K562 (cell line): Measurements from ENCODE around the gene TMEM164. TPM values are rescaled to one million over a fixed set of nuclear protein-coding genes. Genes with fewer than 3 reads are reported as not detected.

Experiments
- BRD9 ChIP-seq: fragments of 450-650 bp; IDR thresholded peaks from 2 replicates; pipeline ENCODE4 v1.6.1; 2018; ENCODE audit warnings: low read depth; ENCODE audit not compliant: partially characterized antibody
- E2F6 ChIP-seq, 2 experiments: IDR thresholded peaks; 2 replicates each; pipeline ENCODE4 v1.6.1; 2011; ENCODE audit warnings: borderline replicate concordance in 1 of 2, control low read depth in 1 of 2, low read depth in 1 of 2, low read length in 1 of 2, mild to moderate bottlenecking in 1 of 2, mixed read lengths in 1 of 2, moderate library complexity in 1 of 2; ENCODE audit not compliant: insufficient read depth in 1 of 2, insufficient read length in 1 of 2, poor library complexity in 1 of 2, severe bottlenecking in 1 of 2; ENCODE audit errors: extremely low read depth in 1 of 2
- FOXK1 ChIP-seq: sonication (generic); formaldehyde crosslinking; IDR thresholded peaks from 2 replicates; pipeline ENCODE4 v1.8.0; 2022; ENCODE audit warnings: missing genetic modification reagents, mild to moderate bottlenecking, borderline replicate concordance
- KDM1A ChIP-seq, 2 experiments: fragments of 450-650 bp; IDR thresholded peaks; 2 replicates each; pipeline ENCODE4 v1.6.1; 2016; ENCODE audit warnings: mild to moderate bottlenecking in 2 of 2
- MGA ChIP-seq: fragments of 450-650 bp; IDR thresholded peaks from 2 replicates; pipeline ENCODE4 v1.6.1; 2016; ENCODE audit warnings: mild to moderate bottlenecking, moderate library complexity
- PML ChIP-seq: IDR thresholded peaks from 2 replicates; pipeline ENCODE4 v1.6.1; 2012; ENCODE audit warnings: low read length, inconsistent platforms
- POLR2H ChIP-seq: IDR thresholded peaks from 2 replicates; pipeline ENCODE4 v1.6.1; 2016; ENCODE audit warnings: missing genetic modification characterization, low read depth, mild to moderate bottlenecking, control low read depth, missing compliant biosample characterization, moderate library complexity
- RCOR1 ChIP-seq, 2 experiments: IDR thresholded peaks; 2 replicates each; pipeline ENCODE4 v1.6.1; 2012; ENCODE audit warnings: low read depth in 2 of 2, low read length in 2 of 2, borderline replicate concordance in 1 of 2, improper control_type of control experiment in 1 of 2
- SMARCA4 ChIP-seq: fragments of 450-650 bp; IDR thresholded peaks from 2 replicates; pipeline ENCODE4 v1.6.1; 2016
- SOX6 ChIP-seq: fragments of 450-650 bp; IDR thresholded peaks from 2 replicates; pipeline ENCODE4 v1.6.1; 2014; ENCODE audit warnings: mild to moderate bottlenecking
- SUPT5H ChIP-seq: fragments of 450-650 bp; IDR thresholded peaks from 2 replicates; pipeline ENCODE4 v1.6.1; 2016
- TAF1 ChIP-seq: IDR thresholded peaks from 2 replicates; pipeline ENCODE4 v1.6.1; 2011; ENCODE audit warnings: mild to moderate bottlenecking, low read length, moderate library complexity; ENCODE audit not compliant: insufficient read depth, control insufficient read depth, severe bottlenecking; ENCODE audit errors: extremely low read depth
- ZBTB7A ChIP-seq: IDR thresholded peaks from 2 replicates; pipeline ENCODE4 v1.6.1; 2011; ENCODE audit warnings: low read depth, mild to moderate bottlenecking, low read length, moderate library complexity, borderline replicate concordance; ENCODE audit not compliant: control insufficient read depth
- ZC3H8 ChIP-seq: fragments of 450-650 bp; IDR thresholded peaks from 2 replicates; pipeline ENCODE4 v1.6.1; 2017
- polyA plus RNA-seq, 8 experiments: library from polyadenylated mRNA; depleted of rRNA in 4 of 8; stranded (reverse) in 5 of 8; unstranded in 3 of 8; fragments of >200 nt; fragmentation: Nextera tagmentation in 2 of 8; fragmentation: Illumina TruSeq in 1 of 8; extraction: Ambion mirVana in 2 of 8; extraction: Trizol in 1 of 8; gene quantifications; 2 replicates each; pipeline versions ENCODE4 v1.2.1 to v1.2.3, GENCODE V29; 2011 to 2014; ENCODE audit warnings: inconsistent platforms in 1 of 8, missing spikeins in 1 of 8
- total RNA-seq, 7 experiments: library from RNA; depleted of rRNA in 6 of 7; stranded (reverse); fragments of >200 nt in 6 of 7; fragmentation: Illumina TruSeq in 2 of 7; extraction: Trizol in 2 of 7; gene quantifications; 2 replicates each; pipeline versions ENCODE4 v1.2.1 to v1.2.3, GENCODE V29; 2011 to 2021; ENCODE audit warnings: low replicate concordance in 1 of 7

The TMEM164 gene
- total and polyA plus RNA-seq, 9 of the 15 experiments (the other 6 are each of a cell fraction or from before 2014, with no cell fraction given), result 2.4 to 57.3 (median 23.1) TPM

DNA sequence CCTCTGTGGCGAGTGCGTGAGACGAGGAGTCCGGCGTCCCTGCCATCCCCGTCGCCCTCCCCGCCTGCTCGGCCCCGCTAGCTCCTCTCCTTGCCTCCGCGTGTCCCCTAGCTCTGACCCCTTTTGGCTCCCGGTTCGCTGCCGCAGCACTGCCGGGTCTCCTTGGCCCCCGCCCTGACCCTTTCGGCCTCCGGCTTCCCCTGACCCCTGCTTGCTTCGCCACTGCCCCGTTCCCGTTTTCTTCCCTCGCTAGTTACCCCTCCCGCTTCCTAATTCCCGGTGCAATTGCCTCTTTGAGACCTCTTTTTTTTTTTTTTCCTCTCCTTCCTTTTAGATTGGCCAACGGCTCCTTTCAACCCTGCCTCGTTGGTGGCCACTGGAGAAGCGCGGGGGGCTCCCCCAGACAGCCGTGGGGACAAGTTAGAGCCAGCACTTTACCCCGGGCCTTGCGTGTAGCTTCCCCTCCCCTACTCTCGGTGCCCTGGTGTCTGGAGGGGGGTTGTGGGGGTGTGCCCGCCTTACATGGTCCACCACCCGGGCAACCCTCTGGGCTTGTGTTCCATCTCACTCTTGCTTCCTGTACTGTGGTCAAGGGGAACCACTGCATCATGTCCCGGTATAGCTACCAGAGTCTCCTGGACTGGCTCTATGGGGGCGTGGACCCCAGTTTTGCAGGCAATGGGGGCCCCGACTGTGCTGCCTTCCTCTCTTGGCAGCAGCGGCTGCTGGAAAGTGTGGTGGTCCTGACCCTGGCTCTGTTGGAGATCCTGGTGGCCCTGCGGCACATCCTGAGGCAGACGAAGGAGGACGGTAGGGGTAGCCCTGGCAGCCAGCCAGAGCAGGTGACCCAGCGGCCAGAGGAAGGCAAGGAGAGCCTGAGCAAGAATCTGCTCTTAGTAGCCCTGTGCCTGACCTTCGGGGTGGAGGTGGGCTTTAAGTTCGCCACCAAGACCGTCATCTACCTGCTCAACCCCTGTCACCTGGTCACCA, 548 bp downstream of the TMEM164 start (continued):
- TF ChIP-seq MGA, result peak; percentile 42; the same call in 1 of the 2 replicates
- peak; percentile 37; the same call in 1 of the 2 replicates for TF ChIP-seq ZBTB7A
- TF ChIP-seq FOXK1, result 0 out of 2 replicates have a peak, but pooled peaks have one; percentile 20
- peak; percentile 27 for TF ChIP-seq TAF1
- no peak for TF ChIP-seq PML
- TF ChIP-seq KDM1A (IDR thresholded peaks at IDR 0.05), result no peak
- 0 out of 2 replicates have a peak, but pooled peaks have one; percentile 17 for TF ChIP-seq SMARCA4
- TF ChIP-seq BRD9, result no peak
- no peak for TF ChIP-seq POLR2H
- TF ChIP-seq SUPT5H, result peak; percentile 9; the same call in 1 of the 2 replicates
- TF ChIP-seq SOX6, result no peak
- no peak for TF ChIP-seq ZC3H8
- TF ChIP-seq RCOR1 (IDR thresholded peaks at IDR 0.05; ENCODE audit: borderline replicate concordance in 1 of 2, low read depth in 2 of 2, low read length in 2 of 2), result no peak
- TF ChIP-seq E2F6 (IDR thresholded peaks at IDR 0.05; ENCODE audit: borderline replicate concordance in 1 of 2, extremely low read depth in 1 of 2, insufficient read depth in 1 of 2, insufficient read length in 1 of 2, low read depth in 1 of 2, low read length in 1 of 2, poor library complexity in 1 of 2, severe bottlenecking in 1 of 2), result peak in 1 of 2 experiments; percentile 36
